ENCODE data around the gene MOK.

DNA sequence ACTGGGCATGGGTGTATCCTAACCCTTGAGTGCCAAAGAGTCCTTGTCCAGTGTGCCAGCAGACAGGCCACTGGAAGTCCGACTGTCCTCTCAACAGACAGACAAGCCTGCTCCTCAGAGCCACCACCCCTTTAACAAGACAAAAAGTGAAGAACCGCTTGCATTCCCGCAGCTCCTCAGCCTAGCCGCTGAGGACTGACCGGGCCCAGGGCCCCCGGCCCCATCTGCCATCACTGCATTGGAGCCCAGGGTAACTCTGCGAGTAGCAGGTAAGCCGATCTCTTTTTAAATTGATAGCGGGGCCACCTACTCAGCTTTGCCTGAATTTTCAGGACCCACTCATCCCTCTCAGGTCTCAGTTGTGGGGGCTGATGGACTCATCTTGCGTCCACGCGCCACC lies 68.9 kb downstream of the MOK start:
- TF ChIP-seq, protein P1, sequence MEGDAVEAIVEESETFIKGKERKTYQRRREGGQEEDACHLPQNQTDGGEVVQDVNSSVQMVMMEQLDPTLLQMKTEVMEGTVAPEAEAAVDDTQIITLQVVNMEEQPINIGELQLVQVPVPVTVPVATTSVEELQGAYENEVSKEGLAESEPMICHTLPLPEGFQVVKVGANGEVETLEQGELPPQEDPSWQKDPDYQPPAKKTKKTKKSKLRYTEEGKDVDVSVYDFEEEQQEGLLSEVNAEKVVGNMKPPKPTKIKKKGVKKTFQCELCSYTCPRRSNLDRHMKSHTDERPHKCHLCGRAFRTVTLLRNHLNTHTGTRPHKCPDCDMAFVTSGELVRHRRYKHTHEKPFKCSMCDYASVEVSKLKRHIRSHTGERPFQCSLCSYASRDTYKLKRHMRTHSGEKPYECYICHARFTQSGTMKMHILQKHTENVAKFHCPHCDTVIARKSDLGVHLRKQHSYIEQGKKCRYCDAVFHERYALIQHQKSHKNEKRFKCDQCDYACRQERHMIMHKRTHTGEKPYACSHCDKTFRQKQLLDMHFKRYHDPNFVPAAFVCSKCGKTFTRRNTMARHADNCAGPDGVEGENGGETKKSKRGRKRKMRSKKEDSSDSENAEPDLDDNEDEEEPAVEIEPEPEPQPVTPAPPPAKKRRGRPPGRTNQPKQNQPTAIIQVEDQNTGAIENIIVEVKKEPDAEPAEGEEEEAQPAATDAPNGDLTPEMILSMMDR (IDR thresholded peaks at IDR 0.05): no peak
- TF ChIP-seq POLR2A (IDR thresholded peaks at IDR 0.05): no peak
